Stimulated activated CD4-positive, alpha-beta T cell treated with anti-CD3 and anti-CD28 coated beads, TNF-alpha, amount 100 ng/mL, for 4 hours (primary cell): Measurements from ENCODE around the gene RNF43.
"Not testable (repeated sequence)": the region's sequence is repeated elsewhere in the genome, so short reads cannot be mapped to it uniquely, and the experiment has no call there.

Source experiments
- DNase-seq, 3 experiments: peaks; one replicate each; pipeline ENCODE4 v3.0.0-alpha.2; 2020; ENCODE audit warnings: low read depth in 3 of 3

The RNF43 gene

DNA sequence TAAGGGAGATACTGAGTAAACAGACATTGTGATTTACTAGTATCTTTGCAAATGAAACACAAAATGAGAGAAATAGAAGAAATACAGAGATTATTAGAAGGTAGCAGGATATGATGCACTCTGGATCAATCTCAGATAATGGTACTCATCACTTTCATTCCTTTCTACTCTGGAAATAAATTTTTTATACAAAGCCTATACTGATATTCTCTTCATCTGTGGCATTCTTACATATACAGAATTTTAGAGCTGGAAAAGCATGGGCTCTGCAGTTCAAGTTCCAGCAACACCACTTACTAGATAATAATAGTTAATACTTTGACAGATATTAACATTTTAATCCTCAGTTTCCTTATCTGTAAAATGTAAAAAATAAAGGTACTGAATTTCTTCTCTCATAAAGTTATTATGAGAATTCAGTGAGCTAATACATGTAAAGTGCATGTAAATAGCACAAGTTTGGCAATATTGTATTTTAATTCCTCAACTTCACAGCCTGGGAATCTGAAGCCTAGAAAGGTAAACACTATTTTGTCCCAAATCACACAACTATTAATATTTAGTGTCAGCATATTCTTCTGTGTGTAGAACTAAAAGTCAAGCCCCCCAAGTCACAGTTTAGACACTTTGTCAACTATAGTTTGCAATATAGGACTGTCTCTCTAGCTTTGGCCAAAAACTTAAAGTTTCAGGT lies 6.5 kb downstream of the RNF43 start:
- DNase-seq = no peak

DNA sequence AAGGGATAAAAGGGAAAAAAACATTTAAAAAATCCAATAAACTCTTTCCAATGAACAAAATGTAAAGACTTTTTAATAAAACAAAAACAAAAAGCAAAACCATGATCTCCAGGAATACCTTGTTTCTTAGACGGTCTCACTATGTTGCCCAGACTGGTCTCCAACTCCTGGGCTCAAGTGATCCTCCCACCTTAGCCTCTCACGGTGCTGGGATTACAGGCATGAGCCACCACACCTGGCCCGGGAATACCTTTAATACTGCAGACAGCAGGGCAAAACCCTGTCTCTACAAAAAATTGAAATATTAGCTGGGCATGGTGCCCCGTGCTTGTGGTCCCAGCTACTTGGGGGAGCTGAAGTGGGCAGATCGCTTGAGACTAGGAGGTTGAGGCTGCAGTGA lies 7.9 kb downstream of the RNF43 start:
- no peak for DNase-seq

DNA sequence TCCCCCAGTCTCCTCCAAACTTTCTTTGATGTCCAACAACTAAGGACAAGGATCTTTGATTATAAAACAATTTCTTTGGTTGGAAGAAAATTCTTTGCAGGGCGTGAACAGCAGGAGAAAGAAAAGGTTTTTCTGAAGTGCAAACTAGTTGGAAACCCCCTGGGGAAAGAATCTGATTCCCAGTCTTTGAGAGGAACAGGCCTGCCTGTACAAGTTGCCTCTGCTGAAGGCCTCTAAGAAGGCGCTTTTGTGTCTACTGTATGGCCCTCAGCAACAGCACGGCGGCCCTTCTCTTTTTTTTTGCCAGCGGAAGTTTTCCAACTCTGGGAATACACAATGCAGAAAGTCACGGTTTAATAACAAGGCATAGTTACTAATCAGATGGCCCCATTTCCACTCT lies 14.0 kb downstream of the RNF43 start:
- no peak for DNase-seq

DNA sequence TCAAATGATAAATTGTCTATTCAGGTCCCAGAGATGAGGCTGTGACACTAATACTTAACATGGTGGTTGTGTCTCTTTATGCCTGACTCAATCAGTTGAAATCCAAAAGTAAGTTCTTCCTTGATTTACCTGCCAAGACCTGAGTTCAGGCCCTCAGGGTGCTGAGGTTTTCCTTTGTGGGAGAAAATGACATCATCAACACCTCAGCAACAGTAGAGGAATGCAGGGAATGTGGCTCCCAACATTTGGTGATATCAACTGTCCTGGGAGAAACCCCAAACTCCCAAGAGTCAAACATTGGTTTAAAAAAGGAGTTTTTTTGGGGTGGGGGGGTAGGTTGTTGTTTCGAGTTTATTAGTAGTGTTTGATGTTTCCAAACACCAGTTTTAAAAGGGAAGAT lies 14.7 kb downstream of the RNF43 start:
- no peak for DNase-seq

DNA sequence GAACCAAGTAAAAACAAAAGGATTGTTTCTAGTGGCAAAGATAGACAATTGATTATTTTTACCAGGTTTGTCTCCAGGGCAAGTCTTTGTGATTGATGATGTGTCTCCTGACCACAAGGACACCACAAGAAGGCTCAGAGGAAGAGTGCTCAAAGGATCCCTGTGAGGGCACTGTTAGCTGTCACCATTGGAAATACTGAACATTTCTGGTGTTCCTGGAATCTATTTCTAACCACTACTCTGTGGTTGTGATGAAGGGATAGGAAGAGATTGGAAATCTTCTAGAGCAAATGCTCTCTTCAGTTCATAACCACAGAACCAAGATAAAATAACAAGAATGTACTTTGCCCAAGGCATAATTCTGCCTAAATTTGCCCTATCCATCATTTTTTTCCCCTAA lies 15.3 kb downstream of the RNF43 start:
- no peak for DNase-seq

DNA sequence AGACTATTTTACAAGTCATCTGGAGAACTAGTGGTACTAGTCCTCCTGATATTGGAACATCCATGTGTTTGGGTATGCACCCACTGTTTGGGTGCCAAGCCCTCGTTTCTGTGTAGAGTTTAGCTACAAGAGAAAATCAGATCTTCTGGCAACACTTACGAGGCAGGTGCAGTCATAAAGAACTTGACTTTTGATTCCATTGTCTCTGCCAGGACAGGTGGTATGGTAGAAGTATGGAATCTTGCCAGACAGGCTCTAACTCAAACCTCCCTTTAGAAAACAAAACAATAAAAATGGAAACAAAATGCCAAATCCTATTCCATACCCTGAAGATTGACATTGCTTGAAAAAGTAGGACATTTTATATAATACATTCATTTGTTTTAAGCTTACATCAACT lies 16.0 kb downstream of the RNF43 start:
- no peak for DNase-seq

DNA sequence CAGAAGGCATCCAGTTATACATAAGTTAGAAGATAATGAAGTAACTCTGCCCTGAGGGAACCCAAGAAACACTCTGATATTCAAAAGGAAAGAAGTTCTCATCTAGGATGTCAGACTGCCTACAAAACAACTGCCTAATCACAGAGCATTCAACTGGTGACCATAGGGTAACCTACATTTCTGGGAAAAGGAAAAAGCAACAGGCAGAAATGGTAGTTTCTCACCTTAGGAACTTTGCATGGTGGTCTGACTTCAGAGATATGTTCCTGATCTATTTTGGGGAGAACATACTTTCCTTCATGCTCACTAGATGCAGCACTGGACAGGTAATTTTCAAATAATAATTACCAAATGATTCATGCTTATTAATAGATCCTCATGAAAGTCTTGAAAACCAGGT lies 16.5 kb downstream of the RNF43 start:
- DNase-seq = no peak

DNA sequence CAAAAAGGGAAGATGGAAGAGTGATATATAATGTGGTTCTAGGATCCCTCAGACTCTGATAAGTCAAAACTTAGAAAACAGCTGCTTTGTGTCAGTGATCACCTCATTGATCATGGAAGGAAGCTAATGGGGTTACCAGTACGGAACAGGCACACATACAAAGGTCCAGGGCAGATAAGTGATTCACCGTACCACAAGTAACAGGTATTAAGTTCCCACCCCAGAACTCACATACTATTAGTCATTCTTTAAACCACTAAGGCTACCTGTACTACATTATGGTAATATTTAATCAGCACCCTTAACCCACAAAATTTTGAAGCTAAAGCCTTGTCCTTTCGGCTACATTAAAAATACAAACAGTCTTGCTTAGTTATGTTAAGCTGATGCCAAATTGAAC lies 17.4 kb downstream of the RNF43 start:
- no peak for DNase-seq

DNA sequence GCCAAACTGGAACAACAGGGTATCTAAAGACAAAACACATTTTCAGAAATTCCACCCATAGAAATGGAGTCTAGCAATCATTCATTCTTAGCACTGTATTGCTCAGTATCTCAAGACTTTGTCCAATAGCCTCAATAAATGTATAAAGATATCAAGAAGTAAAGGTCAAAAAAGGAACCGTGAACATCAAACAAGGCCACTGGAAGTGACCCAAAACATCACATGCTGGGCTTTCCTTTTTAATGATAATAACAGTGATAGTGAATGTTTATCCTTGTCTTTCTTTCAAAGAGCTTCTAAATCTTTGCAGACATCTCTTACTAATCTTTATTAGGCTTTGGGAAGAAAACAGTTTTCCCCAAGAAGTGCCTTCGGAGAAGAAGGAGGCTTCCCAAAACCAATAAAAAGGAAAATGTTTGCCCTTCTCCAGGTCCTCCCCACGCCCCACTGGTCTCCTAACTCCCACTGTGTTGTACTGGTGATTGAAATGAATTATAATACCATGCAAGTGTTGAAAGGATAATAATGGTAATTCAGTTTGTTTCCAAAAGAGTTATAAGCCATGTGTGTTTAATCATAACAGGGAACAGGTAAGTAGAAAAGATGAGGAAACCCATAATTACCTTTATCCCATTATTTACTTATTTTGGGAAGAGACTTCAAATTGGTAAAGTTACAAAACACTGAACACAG lies 18.6 kb downstream of the RNF43 start:
- no peak for DNase-seq

DNA sequence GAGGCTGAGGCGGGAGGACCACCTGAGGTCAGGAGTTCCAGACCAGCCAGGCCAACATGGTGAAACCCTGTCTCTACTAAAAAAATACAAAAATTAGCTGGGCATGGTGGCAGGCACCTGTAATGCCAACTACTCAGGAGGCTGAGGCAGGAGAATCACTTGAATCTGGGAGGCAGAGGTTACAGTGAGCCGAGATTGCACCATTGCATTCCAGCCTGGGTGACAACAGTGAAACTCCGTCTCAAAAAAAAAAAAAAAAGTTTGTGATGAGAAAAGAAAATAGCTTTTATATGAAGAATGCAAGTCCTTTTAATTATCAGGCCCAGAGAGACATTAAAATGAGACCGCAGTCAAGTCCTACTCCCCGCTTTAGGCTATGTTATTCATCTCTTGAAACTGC lies 19.9 kb downstream of the RNF43 start:
- DNase-seq = not testable (repeated sequence)

DNA sequence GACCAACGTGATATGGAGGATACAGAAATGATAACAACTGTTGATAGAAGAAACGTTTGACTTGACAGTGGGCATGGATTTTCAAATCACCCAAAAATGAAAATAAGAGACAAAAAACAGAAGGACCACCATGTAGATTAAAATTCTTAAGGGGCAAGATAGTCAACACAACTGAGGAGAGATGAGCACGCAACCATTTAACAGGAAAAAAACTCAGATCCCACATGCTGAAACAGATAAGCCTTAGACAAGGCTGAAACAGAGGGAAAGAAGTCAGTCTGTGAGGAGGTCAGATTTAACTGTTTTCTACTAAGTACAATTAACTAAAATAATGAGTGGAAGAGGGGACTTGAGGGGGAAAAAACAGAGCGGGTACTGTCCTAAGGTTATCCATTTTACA lies 21.2 kb downstream of the RNF43 start:
- no peak for DNase-seq

DNA sequence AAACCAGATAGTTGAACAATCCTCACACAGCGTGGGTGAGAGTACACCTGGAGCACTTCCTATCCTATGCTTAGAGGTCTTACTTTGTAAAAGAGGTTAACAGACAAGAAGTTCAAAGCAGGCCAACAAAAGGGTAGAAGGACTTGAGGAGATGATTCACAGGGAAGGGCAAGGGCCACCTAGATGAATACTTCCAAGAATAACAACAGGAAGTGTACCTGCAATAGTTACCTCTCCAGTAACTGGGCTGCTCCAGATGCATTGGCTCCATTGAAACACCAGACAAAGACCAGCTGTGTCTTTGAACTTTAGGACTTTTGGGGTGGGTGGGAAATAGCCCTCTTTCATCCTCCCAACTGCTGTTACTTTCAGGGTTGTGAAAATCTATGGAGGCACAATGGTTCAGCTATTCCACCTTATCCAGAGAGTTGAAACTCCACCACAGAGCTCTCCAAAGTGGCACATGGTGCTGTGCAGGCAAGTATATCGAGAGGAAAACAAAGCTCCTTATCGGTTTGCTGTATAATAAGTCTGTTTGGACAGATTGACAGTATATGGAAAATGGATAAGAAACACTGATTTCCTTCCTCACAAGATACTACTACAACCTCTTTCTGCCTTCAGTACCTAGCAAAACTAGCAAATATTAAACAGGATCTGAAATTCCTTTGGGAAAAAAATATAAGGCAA lies 22.7 kb downstream of the RNF43 start:
- DNase-seq = no peak

DNA sequence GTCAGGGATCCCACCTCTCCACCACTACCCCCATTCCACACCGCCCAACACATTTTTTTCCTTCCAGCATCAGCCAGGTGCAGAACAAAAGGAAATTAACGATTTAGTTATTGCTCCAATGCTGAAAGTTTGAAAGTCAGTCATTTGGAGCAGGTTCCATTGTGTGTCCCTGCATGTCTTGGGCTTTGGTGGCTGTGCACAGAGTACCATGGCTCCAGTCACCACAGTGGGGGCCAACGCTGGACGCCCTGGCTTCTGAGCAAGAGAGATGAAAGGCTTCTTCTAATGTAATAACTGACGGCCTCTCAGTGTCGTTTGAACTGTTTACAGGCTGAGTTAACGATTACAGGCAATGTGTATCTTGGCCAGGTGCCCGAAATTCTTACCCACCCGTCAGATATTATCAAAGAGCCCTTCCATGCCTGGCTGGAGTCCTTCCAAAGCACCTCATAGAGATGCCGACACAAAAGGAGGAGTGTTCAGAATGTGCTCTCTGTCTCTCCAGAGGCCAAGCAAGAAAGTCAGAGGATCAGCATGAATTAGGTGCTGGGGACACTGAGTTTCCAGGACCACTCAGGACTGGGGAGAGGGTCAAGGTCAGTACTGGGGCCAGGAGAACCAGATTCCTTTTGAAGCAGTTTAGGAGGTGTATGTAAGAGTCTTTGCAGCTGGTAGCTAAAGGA lies 25.9 kb downstream of the RNF43 start:
- DNase-seq = no peak

DNA sequence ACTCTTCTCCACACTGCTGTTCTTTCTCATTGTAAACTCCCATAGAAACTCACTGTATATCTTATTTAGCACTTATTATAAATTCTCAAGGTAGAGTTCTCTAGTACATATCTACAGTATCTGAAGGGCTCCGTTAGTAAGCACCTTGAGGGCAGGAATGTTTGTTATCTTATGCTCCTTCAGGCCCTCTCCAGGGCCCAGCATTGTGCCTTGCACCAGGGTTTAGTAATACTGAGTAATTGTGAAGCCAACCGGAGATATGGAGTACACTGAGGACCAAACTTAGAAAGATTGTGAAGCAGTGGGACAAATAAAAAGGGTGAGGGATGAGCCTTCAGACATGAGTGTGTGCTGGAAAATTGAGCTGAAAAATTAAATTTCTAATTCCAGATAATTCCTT lies 26.4 kb downstream of the RNF43 start:
- DNase-seq = no peak

DNA sequence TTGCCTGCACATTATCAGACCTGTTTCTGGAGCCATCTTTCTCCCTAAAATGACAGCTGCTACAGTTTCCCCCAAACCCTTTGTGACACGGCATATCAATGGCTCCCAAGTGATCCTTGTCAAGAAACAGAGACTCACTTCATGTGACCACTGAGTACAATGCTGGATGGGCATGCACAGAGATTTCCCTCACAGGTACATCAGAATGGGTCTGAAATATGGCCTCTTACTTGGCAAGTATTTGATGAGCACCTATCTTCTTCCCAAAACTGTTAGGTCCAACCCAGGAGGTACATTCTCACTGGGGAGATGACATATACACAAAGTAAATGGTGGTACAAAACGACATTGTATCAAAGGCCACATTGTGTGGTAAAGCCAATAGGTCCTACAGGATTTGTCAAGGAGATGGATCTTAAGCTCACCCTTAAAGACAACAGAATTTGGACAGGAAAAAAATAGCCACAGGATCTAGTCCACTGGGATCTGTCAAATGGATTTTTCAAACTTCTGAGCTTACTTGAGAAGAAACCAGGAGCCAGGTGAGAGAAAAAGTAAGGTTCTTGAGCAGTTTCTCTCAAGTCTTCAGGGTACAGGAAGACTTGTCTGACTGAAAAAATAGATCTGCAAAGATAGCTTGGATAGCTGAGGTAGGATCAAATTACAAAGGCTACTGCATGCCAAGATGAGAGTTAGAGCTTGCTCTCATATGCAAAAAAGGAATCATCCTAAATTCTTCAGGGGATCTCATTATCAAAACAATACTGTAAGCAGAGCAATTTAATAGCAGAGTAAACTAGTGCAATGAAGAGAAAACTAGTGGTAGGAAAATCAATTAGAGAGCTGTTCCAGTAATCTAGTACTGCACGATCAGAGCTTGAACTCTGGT lies 28.8 kb downstream of the RNF43 start:
- no peak for DNase-seq

DNA sequence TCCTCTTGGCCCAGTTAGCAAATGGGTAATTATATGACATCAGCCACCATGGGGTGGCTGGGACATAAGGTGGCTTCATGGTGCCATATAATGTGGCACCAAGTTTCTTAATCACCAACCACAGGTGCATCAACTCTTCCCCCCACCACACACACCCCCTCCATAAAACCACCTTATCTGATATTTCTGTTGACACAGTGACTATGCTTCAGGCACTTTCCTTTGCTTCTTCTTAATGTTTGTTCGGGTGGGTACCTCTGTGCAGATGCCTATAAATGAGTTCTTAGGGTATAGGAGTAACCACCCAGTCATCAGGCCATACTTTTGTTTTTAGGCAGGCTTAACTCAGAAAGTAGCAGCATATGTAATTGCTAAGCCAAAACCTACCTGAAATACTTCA lies 29.5 kb downstream of the RNF43 start:
- DNase-seq = no peak

DNA sequence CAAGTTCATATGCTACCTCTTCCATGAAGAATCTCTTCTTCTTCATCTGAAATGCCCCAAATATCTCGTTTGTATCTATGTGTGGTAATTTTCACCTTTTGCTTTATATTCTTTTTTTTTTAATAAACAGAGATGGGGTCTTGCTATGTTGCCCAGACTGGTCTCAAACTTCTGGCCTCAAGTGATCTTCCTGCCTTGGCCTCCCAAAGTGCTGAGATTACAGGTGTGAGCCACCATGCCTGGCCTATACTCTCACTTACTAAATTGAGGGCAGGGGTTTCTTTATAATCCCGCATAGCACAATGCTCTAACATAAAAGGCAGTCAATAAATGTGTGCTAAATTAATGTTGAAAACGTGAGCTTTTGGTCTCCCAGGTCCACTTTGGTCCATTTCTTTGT lies 30.6 kb downstream of the RNF43 start:
- DNase-seq = no peak

DNA sequence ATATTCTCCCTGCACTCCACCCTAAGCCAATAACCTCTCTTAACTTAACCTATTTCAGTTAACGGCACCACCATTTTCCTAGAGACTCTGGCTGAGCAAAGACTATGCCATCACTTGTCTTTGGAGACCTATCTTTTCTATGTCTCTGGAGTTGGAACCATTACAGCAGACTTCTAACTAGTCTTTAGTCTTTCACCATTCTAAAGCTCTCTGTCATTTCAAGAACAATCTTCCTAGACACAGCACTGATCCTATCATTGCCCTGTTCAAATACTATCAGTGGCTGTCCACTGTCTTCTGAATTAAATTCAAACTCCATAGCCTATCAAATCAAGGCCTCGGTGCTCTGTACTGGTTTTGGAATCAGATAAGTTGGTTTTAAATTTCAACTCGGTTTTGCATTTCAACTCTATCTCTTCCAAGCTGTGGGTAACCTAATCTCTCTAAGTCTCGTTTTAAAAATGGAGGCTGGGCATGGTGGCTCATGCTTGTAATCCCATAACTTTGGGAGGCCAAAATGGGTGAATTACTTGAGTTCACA lies 31.9 kb downstream of the RNF43 start:
- DNase-seq = no peak

DNA sequence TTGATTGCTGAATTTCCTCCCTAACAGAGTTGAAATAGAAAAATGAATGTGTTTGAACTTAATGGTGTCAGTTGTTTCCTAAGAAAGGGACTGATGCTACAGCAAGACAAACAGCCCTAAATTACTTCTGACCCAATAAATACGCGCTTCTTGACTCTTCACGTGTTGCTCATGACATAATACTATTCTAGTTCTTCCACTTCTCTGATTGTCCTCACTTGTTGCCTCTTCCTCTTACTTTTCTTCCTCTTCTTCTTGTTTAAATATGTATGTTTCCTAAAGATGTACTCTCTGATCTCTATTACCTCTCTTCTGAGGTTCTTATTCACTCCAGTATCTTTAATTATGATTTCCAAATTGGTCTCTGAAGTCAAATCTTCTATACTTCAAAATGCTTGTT lies 32.4 kb downstream of the RNF43 start:
- DNase-seq = no peak

DNA sequence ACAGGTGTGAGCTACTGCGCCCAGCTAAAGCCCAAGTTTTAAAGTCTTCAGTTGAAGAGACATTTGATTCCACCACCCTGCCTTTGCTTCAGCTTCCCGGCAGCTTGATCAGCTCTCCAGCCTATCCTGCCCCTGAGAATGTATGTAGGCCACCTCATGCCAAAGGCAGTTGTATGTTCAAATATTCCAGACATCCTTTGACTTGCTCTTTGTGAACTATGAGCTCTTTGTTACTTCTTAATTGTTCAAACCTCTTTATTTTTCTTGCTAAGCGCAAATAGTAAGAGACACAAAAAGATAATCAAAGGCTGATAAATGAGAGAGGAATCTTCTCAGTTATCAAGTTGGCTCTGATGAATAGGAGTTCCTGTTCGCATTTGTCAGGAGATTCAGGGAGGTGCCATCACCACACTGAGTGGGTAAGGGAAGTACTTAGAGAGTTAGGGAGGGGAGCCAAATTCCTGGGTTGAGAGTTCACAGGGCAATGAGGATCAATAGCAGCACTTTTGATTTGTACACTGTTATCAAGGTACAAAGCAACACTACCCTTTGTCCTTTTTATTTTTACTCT lies 33.4 kb downstream of the RNF43 start:
- no peak for DNase-seq

DNA sequence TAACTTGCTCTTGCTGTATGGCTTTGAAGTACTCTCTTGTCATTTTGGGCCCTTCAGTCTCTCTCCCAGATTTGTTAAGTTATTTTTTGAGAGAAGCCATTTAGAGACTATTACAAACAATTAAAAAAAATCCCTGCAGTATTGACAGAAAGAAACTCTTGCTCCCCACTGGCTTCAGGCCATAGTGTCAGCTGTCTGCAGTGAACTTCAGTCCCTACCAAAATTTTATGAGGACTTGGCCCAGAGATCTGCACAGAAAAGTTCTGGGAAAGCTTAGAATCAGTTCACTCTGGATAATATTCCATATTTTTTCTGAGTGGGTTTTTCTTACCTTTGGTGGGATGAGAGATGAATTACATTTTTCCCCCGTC lies 34.5 kb downstream of the RNF43 start:
- no peak for DNase-seq
